ENCODE results near the gene PPFIA2. TPM values are rescaled to one million over a fixed set of nuclear protein-coding genes. Genes with fewer than 3 reads are reported as not detected.

The PPFIA2 gene
- total RNA-seq, 4 donors from 2014 or later, result 0.81 to 0.84 TPM; not detected in 2

DNA sequence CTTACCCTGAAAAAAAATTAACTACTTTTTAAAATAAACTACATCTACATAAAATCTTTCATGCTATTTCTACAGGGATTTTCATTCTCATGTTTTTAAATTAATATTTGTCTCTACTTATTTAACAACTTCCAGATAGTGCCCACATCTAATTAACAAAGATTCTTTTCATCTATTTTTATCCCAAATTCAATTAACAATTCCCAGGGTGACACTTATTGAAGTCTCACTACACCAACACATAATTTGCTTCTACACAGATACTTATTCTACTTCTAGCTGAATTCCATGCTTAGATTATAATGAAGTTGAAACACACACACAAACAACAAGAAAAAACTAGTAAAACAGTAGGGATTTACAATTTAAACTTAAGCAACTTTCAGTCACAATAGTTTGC is 344.7 kb downstream of the PPFIA2 start:
- TF ChIP-seq, protein P1, sequence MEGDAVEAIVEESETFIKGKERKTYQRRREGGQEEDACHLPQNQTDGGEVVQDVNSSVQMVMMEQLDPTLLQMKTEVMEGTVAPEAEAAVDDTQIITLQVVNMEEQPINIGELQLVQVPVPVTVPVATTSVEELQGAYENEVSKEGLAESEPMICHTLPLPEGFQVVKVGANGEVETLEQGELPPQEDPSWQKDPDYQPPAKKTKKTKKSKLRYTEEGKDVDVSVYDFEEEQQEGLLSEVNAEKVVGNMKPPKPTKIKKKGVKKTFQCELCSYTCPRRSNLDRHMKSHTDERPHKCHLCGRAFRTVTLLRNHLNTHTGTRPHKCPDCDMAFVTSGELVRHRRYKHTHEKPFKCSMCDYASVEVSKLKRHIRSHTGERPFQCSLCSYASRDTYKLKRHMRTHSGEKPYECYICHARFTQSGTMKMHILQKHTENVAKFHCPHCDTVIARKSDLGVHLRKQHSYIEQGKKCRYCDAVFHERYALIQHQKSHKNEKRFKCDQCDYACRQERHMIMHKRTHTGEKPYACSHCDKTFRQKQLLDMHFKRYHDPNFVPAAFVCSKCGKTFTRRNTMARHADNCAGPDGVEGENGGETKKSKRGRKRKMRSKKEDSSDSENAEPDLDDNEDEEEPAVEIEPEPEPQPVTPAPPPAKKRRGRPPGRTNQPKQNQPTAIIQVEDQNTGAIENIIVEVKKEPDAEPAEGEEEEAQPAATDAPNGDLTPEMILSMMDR (IDR thresholded peaks at IDR 0.05), result no peak
- no peak for TF ChIP-seq POLR2A (IDR thresholded peaks at IDR 0.05)
- no peak overlapping the region for H3K4me3 ChIP-seq (ENCODE audit: low read depth, poor library complexity, severe bottlenecking)
- no peak for DNase-seq (ENCODE audit: low spot score in 2 of 2)
- intact Hi-C loops (cut with DNase I; ENCODE audit: low total_unique reads), result no loop called here

DNA sequence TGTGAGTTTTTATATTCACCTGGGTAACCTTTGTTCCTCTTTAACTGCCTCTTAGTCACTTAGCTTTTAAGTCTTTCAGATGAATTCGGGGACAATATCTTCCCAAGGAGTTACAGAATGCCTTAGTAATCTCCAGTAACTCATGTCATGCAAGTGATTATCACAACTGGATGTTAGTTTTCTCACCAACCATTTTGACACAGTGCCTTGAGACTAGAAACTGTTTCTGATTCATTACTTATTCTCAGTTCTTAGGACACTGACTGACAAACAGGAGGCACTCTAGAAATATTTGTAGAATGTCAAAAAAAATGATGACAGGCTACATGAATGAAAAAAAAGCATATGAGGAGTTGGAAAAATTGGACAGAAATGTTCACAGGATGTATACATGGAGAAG is 346.2 kb downstream of the PPFIA2 start:
- intact Hi-C loops (cut with DNase I; ENCODE audit: low total_unique reads), result no loop called here
- H3K4me3 ChIP-seq (ENCODE audit: low read depth, poor library complexity, severe bottlenecking), result no peak overlapping the region
- DNase-seq (ENCODE audit: low spot score in 2 of 2), result no peak
- 34 to 50% methylated on average over 1 of the region's 1 CpG for WGBS, 2 donors
- TF ChIP-seq POLR2A (IDR thresholded peaks at IDR 0.05), result no peak
- TF ChIP-seq, protein P1 (IDR thresholded peaks at IDR 0.05), result no peak

DNA sequence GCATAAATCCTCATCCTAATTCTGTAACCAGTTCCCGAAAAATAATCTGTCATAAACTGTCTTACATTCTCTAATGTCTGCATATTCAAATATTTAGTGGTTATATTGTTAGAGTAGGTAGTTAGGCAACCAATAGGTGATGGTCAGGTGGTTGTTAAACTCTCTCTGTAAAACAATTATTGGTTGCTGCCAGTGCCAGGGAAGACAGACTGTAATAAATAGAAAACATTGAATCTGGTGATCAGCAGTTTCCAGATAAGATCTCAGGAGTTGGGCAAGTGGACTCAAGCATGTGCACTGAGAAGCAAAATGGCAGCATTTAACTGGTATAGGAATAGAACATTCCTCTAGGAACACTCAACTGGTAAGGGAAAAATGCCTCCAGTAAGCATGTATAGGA is 355.8 kb downstream of the PPFIA2 start:
- WGBS, 2 donors, result 83 to 92% methylated on average over 1 of the region's 1 CpG
- TF ChIP-seq, protein P1 (IDR thresholded peaks at IDR 0.05), result no peak
- TF ChIP-seq POLR2A (IDR thresholded peaks at IDR 0.05), result no peak
- no peak overlapping the region for H3K4me3 ChIP-seq (ENCODE audit: low read depth, poor library complexity, severe bottlenecking)
- DNase-seq (ENCODE audit: low spot score in 2 of 2), result no peak
- intact Hi-C loops (cut with DNase I; ENCODE audit: low total_unique reads), result no loop called here

DNA sequence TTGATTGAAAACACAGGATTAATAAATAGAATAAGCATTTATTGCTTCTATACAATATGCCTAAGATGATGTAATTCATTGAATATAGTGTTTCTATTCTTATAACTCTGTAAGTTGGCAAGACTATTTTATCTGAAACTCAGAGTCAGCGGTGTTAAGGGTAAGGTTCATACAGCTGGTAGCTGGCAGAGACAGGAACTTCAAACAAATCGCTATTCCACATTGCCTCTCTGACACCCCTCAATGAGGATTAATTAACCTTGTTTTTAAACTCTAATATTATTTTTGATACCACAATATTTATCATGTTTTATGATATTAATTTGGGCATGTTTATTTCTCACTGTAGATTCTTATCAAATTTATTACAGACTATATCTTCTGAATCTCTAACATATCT is 357.9 kb downstream of the PPFIA2 start:
- intact Hi-C loops (cut with DNase I; ENCODE audit: low total_unique reads), result no loop called here
- no peak overlapping the region for H3K4me3 ChIP-seq (ENCODE audit: low read depth, poor library complexity, severe bottlenecking)
- DNase-seq (ENCODE audit: low spot score in 2 of 2), result no peak
- TF ChIP-seq POLR2A (IDR thresholded peaks at IDR 0.05), result no peak
- TF ChIP-seq, protein P1 (IDR thresholded peaks at IDR 0.05), result no peak
- WGBS, 2 donors, result 87 to 88% methylated on average over 2 of the region's 2 CpGs

DNA sequence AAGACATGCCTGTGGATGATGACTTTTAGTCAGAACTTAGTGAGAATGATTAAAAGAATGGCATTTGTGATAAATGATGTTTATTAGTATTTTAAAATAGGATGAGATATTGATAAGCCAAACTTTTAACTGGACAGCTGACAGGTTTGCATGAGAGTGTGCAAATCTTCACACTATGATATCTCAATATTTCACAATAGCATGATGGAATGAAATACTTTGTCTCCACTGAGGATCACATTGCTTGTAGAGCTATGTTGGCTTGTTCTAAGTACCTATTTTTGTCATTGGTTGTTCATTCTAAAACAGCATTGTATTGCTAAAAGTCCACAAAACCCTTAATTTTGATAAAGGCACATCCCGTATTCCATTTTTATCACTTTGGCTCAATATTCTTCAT is 359.1 kb downstream of the PPFIA2 start:
- no peak for DNase-seq (ENCODE audit: low spot score in 2 of 2)
- WGBS, 2 donors, result 89 to 98% methylated on average over 1 of the region's 1 CpG
- no peak overlapping the region for H3K4me3 ChIP-seq (ENCODE audit: low read depth, poor library complexity, severe bottlenecking)
- TF ChIP-seq POLR2A (IDR thresholded peaks at IDR 0.05), result no peak
- TF ChIP-seq, protein P1 (IDR thresholded peaks at IDR 0.05), result no peak
- intact Hi-C loops (cut with DNase I; ENCODE audit: low total_unique reads), result no loop called here

DNA sequence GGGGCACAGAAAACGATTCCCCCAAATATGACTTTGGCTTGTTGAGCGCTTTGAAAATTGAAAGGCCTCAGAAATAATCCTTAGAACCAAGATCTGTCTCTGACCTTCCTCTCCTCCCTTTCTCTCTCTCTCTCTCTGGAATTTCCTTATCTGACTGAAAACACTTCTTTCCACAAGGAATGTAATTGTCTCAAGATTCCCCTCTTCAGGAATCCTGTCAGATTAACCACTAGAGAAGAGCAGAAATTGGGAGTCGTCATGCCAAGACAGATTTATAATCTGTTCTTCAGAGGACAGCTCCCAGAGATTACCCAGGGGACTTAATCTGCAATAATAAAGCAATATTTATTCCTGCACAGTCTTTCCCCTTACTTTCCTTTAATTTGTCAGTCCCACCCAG is 363.7 kb downstream of the PPFIA2 start:
- intact Hi-C loops (cut with DNase I; ENCODE audit: low total_unique reads), result no loop called here
- TF ChIP-seq, protein P1 (IDR thresholded peaks at IDR 0.05), result no peak
- TF ChIP-seq POLR2A (IDR thresholded peaks at IDR 0.05), result no peak
- 64 to 69% methylated on average over 3 of the region's 3 CpGs for WGBS, 2 donors
- H3K4me3 ChIP-seq (ENCODE audit: low read depth, poor library complexity, severe bottlenecking), result no peak overlapping the region
- no peak for DNase-seq (ENCODE audit: low spot score in 2 of 2)

Measured in lower leg skin (tissue), 4 donors.